HCT116 (cell line): ENCODE results near the gene BLOC1S6. TPM values are rescaled to one million over a fixed set of nuclear protein-coding genes. Genes with fewer than 3 reads are reported as not detected.

Source experiments
- ATAC-seq: fragments of 200-7000 bp; cut with Tn5 transposase; 2 replicates; pipeline ENCODE4 v1.9.1; 2020; ENCODE audit warnings: mild to moderate bottlenecking, moderate library complexity
- BruUV-seq: library from RNA; stranded (reverse); fragments of 400-500 nt; replicated peaks from 2 replicates; lab custom pipeline; 2021; lab: Mats Ljungman, UMichigan
- CTCF ChIA-PET: fragments of 300-600 bp; sonication (Branson Sonifier 250); formaldehyde crosslinking; loops from one replicate; lab custom pipeline; 2021; ENCODE audit warnings: antibody characterized with exemption; lab: Charles Lee
- POLR2A ChIA-PET: fragments of 300-600, 350-600 bp; sonication (Branson Sonifier 250); formaldehyde crosslinking; loops from one replicate; lab custom pipeline; 2021; ENCODE audit warnings: antibody characterized with exemption; lab: Charles Lee
- RAD21 ChIA-PET, 2 experiments: fragments of 300-600 bp; sonication (Branson Sonifier 250); formaldehyde crosslinking; loops; one replicate each; lab custom pipeline; 2023; ENCODE audit warnings: low total read pairs in 2 of 2; ENCODE audit not compliant: uncharacterized antibody in 2 of 2, unreplicated experiment in 2 of 2, low non-redundant PET in 1 of 2; lab: Charles Lee
- DNase-seq: peaks from one replicate; pipeline ENCODE4 v3.0.0-alpha.2; 2010; ENCODE audit warnings: low read depth, low spot score
- H2AFZ ChIP-seq: fragments of 200-600 bp; shearing (Covaris generic), sonication (generic); 2 replicates; pipeline ENCODE4 v1.6.1; 2017; ENCODE audit warnings: low read depth, mixed run types, mixed read lengths, antibody characterized with exemption, low read length; ENCODE audit not compliant: poor library complexity, severe bottlenecking
- H3K27ac ChIP-seq: 2 replicates; pipeline ENCODE4 v1.5.1; 2012; ENCODE audit warnings: low read depth, low read length
- H3K27me3 ChIP-seq: fragments of 200-600 bp; sonication (generic); 2 replicates; pipeline ENCODE4 v1.6.1; 2016; ENCODE audit warnings: mixed run types, low read length, mixed read lengths; ENCODE audit not compliant: insufficient read depth
- H3K36me3 ChIP-seq, 2 experiments: fragments of 200-500 bp in 1 of 2; fragments of 200-600 bp in 1 of 2; sonication (Bioruptor generic) in 1 of 2; sonication (generic) in 1 of 2; 2 replicates each; pipeline versions ENCODE4 v1.5.1 to v1.6.1; 2014 to 2016; ENCODE audit warnings: low read length in 2 of 2, inconsistent platforms in 1 of 2, mixed read lengths in 1 of 2, mixed run types in 1 of 2; ENCODE audit not compliant: insufficient read depth in 2 of 2, control insufficient read depth in 1 of 2
- H3K4me1 ChIP-seq, 2 experiments: fragments of 200-600 bp in 1 of 2; sonication (generic) in 1 of 2; 2 replicates each; pipeline versions ENCODE4 v1.5.1 to v1.6.1; 2012 to 2017; ENCODE audit warnings: low read length in 2 of 2, inconsistent platforms in 1 of 2, mild to moderate bottlenecking in 1 of 2, mixed read lengths in 1 of 2, mixed run types in 1 of 2, moderate library complexity in 1 of 2; ENCODE audit not compliant: insufficient read depth in 2 of 2, control insufficient read depth in 1 of 2
- H3K4me2 ChIP-seq: fragments of 200-600 bp; sonication (generic); 2 replicates; pipeline ENCODE4 v1.6.1; 2017; ENCODE audit warnings: mixed run types, low read length, mixed read lengths
- H3K4me3 ChIP-seq, 2 experiments: fragments of 200-600 bp in 1 of 2; sonication (generic) in 1 of 2; replicated peaks in 1 of 2; 2 replicates each; pipeline ENCODE4 v1.5.1; 2011 to 2016; ENCODE audit warnings: low read length in 2 of 2, control low read depth in 1 of 2, low read depth in 1 of 2, mild to moderate bottlenecking in 1 of 2, mixed read lengths in 1 of 2, mixed run types in 1 of 2
- H3K79me2 ChIP-seq: fragments of 200-600 bp; sonication (generic); 2 replicates; pipeline ENCODE4 v1.6.1; 2017; ENCODE audit warnings: mild to moderate bottlenecking, mixed run types, low read length, moderate library complexity, mixed read lengths; ENCODE audit not compliant: insufficient read depth
- H3K9ac ChIP-seq: fragments of 200-600 bp; sonication (generic); 2 replicates; pipeline ENCODE4 v1.6.1; 2016; ENCODE audit warnings: low read length, mixed read lengths
- H3K9me2 ChIP-seq: fragments of 200-600 bp; sonication (generic), shearing (Covaris generic); 2 replicates; pipeline ENCODE4 v1.6.1; 2017; ENCODE audit warnings: mixed run types, mild to moderate bottlenecking, moderate library complexity; ENCODE audit not compliant: insufficient read depth
- H3K9me3 ChIP-seq, 2 experiments: fragments of 200-500 bp in 1 of 2; fragments of 200-600 bp in 1 of 2; sonication (Bioruptor generic) in 1 of 2; sonication (generic) in 1 of 2; 2 replicates each; pipeline ENCODE4 v1.6.1; 2014 to 2017; ENCODE audit warnings: low read length in 2 of 2, mixed read lengths in 2 of 2, inconsistent platforms in 1 of 2, low read depth in 1 of 2, mild to moderate bottlenecking in 1 of 2, mixed run types in 1 of 2, moderate library complexity in 1 of 2; ENCODE audit not compliant: control insufficient read depth in 1 of 2, insufficient read depth in 1 of 2
- H4K20me1 ChIP-seq: fragments of 200-600 bp; sonication (generic), shearing (Covaris generic); 2 replicates; pipeline ENCODE4 v1.6.1; 2017; ENCODE audit warnings: mixed run types, mild to moderate bottlenecking, moderate library complexity; ENCODE audit not compliant: insufficient read depth
- ATF3 ChIP-seq: IDR thresholded peaks from 2 replicates; pipeline ENCODE4 v1.6.1; 2012
- EGR1 ChIP-seq: IDR thresholded peaks from 2 replicates; pipeline ENCODE4 v1.6.1; 2012; ENCODE audit warnings: low read depth
- ELF1 ChIP-seq: IDR thresholded peaks from 2 replicates; pipeline ENCODE4 v1.6.1; 2012; ENCODE audit warnings: low read depth, borderline replicate concordance
- EZH2 ChIP-seq: fragments of 200-600 bp; sonication (generic); IDR thresholded peaks from 2 replicates; pipeline ENCODE4 v1.6.1; 2017; ENCODE audit warnings: antibody characterized with exemption, mixed run types
- EZH2phosphoT487 ChIP-seq: fragments of 200-600 bp; IDR thresholded peaks from 2 replicates; pipeline ENCODE4 v1.6.1; 2018; ENCODE audit warnings: antibody characterized with exemption, borderline replicate concordance
- JUND ChIP-seq: IDR thresholded peaks from 2 replicates; pipeline ENCODE4 v1.6.1; 2012
- POLR2AphosphoS5 ChIP-seq: IDR thresholded peaks from 2 replicates; pipeline ENCODE4 v1.6.1; 2011; ENCODE audit warnings: mild to moderate bottlenecking, low read depth, low read length, moderate library complexity
- RAD21 ChIP-seq: IDR thresholded peaks from 2 replicates; pipeline ENCODE4 v1.6.1; 2012; ENCODE audit warnings: low read depth, mild to moderate bottlenecking
- SP1 ChIP-seq: IDR thresholded peaks from 2 replicates; pipeline ENCODE4 v1.6.1; 2012; ENCODE audit warnings: low read depth
- SRF ChIP-seq: IDR thresholded peaks from 2 replicates; pipeline ENCODE4 v1.6.1; 2012; ENCODE audit warnings: low read depth
- TCF7L2 ChIP-seq: IDR thresholded peaks from 2 replicates; pipeline ENCODE4 v1.7.0; 2011; ENCODE audit warnings: borderline replicate concordance, inconsistent platforms; ENCODE audit not compliant: insufficient read depth, insufficient read length; ENCODE audit errors: extremely low read depth
- YY1 ChIP-seq: IDR thresholded peaks from 2 replicates; pipeline ENCODE4 v1.6.1; 2011; ENCODE audit warnings: low read length, low read depth, moderate library complexity, mild to moderate bottlenecking; ENCODE audit not compliant: insufficient replicate concordance; ENCODE audit errors: extremely low read depth
- ZFX ChIP-seq: fragments of 450-650 bp; IDR thresholded peaks from 2 replicates; pipeline ENCODE4 v1.6.1; 2017
- intact Hi-C: fragments of 100-400 bp; cut with micrococcal nuclease; formaldehyde crosslinking; loops from 2 replicates; pipeline ENCODE4 v1.10.0; 2022
- total RNA-seq: library from RNA; stranded (reverse); gene quantifications from one replicate; pipeline ENCODE4 v1.2.1, GENCODE V29; 2021; ENCODE audit not compliant: unreplicated experiment
- TF ChIP-seq, protein P1 (sequence below): IDR thresholded peaks from 2 replicates; pipeline ENCODE4 v1.6.1; 2012; ENCODE audit warnings: low read depth
- TF ChIP-seq, protein P2 (sequence below): IDR thresholded peaks from 2 replicates; pipeline ENCODE4 v1.6.1; 2011; ENCODE audit warnings: mild to moderate bottlenecking, low read length, moderate library complexity; ENCODE audit not compliant: insufficient replicate concordance; ENCODE audit errors: extremely low read depth
- TF ChIP-seq, protein P3 (sequence below): IDR thresholded peaks from 2 replicates; pipeline ENCODE4 v1.6.1; 2012

The BLOC1S6 gene
- total RNA-seq, 1 experiment from 2014 or later, result 40.7 TPM

DNA sequence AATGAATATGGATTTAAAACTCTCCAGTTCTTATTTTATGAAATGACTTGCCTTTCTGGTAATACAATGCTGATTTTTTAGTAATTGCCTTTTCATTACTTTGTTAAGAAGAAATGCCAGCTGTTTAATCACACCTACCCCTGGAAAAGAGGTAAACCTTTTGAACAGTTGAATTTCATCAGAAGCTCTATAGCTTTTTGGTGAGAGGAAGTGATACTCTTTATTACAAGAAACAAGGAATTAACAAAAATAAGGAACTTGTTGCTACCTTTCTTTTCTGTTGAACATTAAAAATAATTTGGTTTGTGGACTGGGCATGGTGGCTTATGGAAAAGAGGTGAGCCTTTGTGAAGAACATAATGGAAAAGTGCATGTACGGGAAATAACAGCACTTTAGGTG, 19.7 kb downstream of the BLOC1S6 start:
- Histone ChIP-seq H3K9ac (no peak overlapping the region), H2AFZ (no peak overlapping the region), H3K9me2 (no peaks in the 10 kb centered on the region), H3K79me2 (peaks cover 8% of the 10 kb centered on the region), H3K4me2 (no peak overlapping the region), H3K4me3 (no peak overlapping the region), H4K20me1 (no peaks in the 10 kb centered on the region), H3K4me1 (no peaks in the 10 kb centered on the region), H3K36me3 (peaks cover 0 to 14% of the 10 kb centered on the region in 2 experiments; a peak in 3 of 4 replicates), H3K27me3 (no peaks in the 10 kb centered on the region), H3K27ac (no peak overlapping the region), H3K9me3 (no peaks in the 10 kb centered on the region)
- ATAC-seq (no peak), DNase-seq (no peak)
- no TSS peak for BruUV-seq
- ChIA-PET CTCF (no interaction called here), RAD21 (no interaction called here), POLR2A (no interaction called here)
- TF ChIP-seq SP1 (no peak), EZH2 (no peak), RAD21 (no peak), SRF (no peak), ATF3 (no peak), POLR2AphosphoS5 (no peak), JUND (no peak), ELF1 (no peak), EGR1 (no peak), TCF7L2 (no peak), EZH2phosphoT487 (no peak), ZFX (no peak), YY1 (no peak)
- TF ChIP-seq, protein P1, sequence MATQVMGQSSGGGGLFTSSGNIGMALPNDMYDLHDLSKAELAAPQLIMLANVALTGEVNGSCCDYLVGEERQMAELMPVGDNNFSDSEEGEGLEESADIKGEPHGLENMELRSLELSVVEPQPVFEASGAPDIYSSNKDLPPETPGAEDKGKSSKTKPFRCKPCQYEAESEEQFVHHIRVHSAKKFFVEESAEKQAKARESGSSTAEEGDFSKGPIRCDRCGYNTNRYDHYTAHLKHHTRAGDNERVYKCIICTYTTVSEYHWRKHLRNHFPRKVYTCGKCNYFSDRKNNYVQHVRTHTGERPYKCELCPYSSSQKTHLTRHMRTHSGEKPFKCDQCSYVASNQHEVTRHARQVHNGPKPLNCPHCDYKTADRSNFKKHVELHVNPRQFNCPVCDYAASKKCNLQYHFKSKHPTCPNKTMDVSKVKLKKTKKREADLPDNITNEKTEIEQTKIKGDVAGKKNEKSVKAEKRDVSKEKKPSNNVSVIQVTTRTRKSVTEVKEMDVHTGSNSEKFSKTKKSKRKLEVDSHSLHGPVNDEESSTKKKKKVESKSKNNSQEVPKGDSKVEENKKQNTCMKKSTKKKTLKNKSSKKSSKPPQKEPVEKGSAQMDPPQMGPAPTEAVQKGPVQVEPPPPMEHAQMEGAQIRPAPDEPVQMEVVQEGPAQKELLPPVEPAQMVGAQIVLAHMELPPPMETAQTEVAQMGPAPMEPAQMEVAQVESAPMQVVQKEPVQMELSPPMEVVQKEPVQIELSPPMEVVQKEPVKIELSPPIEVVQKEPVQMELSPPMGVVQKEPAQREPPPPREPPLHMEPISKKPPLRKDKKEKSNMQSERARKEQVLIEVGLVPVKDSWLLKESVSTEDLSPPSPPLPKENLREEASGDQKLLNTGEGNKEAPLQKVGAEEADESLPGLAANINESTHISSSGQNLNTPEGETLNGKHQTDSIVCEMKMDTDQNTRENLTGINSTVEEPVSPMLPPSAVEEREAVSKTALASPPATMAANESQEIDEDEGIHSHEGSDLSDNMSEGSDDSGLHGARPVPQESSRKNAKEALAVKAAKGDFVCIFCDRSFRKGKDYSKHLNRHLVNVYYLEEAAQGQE, result no peak
- TF ChIP-seq, protein P2, sequence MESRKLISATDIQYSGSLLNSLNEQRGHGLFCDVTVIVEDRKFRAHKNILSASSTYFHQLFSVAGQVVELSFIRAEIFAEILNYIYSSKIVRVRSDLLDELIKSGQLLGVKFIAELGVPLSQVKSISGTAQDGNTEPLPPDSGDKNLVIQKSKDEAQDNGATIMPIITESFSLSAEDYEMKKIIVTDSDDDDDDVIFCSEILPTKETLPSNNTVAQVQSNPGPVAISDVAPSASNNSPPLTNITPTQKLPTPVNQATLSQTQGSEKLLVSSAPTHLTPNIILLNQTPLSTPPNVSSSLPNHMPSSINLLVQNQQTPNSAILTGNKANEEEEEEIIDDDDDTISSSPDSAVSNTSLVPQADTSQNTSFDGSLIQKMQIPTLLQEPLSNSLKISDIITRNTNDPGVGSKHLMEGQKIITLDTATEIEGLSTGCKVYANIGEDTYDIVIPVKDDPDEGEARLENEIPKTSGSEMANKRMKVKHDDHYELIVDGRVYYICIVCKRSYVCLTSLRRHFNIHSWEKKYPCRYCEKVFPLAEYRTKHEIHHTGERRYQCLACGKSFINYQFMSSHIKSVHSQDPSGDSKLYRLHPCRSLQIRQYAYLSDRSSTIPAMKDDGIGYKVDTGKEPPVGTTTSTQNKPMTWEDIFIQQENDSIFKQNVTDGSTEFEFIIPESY, result no peak
- TF ChIP-seq, protein P3, sequence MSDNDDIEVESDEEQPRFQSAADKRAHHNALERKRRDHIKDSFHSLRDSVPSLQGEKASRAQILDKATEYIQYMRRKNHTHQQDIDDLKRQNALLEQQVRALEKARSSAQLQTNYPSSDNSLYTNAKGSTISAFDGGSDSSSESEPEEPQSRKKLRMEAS, result no peak
- intact Hi-C loops, result no loop called here
